Neutrophil (primary cell): Measurements from ENCODE around the gene ZBTB39.
"Not testable (repeated sequence)": the region's sequence is repeated elsewhere in the genome, so short reads cannot be mapped to it uniquely, and the experiment has no call there.

Source experiments
- H3K27ac ChIP-seq: fragments of 200-600 bp; sonication (generic); 2 replicates; pipeline ENCODE4 v1.5.1; 2016; ENCODE audit warnings: mild to moderate bottlenecking, moderate library complexity
- H3K27me3 ChIP-seq: fragments of 200-600 bp; sonication (generic); 2 replicates; pipeline ENCODE4 v1.6.0; 2016; ENCODE audit warnings: mild to moderate bottlenecking
- H3K36me3 ChIP-seq: fragments of 200-600 bp; sonication (generic); 2 replicates; pipeline ENCODE4 v1.5.1; 2017
- H3K4me1 ChIP-seq, 2 experiments: fragments of 200-600 bp in 1 of 2; sonication (generic) in 1 of 2; 1 replicate in 1 of 2; 2 replicates in 1 of 2; pipeline versions ENCODE4 v1.5.1 to v1.6.1; 2013 to 2016; ENCODE audit warnings: low read depth in 1 of 2, low read length in 1 of 2, mild to moderate bottlenecking in 1 of 2, moderate library complexity in 1 of 2; ENCODE audit not compliant: control insufficient read depth in 1 of 2, insufficient read depth in 1 of 2
- H3K4me3 ChIP-seq, 2 experiments: fragments of 200-600 bp in 1 of 2; sonication (generic) in 1 of 2; 1 replicate in 1 of 2; 2 replicates in 1 of 2; pipeline ENCODE4 v1.5.1; 2013 to 2016; ENCODE audit warnings: low read depth in 1 of 2, low read length in 1 of 2, mild to moderate bottlenecking in 1 of 2, moderate library complexity in 1 of 2
- H3K9me3 ChIP-seq: fragments of 200-600 bp; sonication (generic); 2 replicates; pipeline ENCODE4 v1.5.1; 2016
- CTCF ChIP-seq: fragments of 200-600 bp; sonication (generic); IDR thresholded peaks from 2 replicates; pipeline ENCODE4 v1.5.1; 2016; ENCODE audit warnings: antibody characterized with exemption

The ZBTB39 gene

GRCh38 chr12:57005980-57006808 lies at the start of gene ZBTB39:
Gene ZBTB39 (minus strand): TSS chr12:57006546. CDS start chr12:57004917, 1,629 bp downstream.
- no peak within 1 kb of the TSS for H3K27ac ChIP-seq

DNA sequence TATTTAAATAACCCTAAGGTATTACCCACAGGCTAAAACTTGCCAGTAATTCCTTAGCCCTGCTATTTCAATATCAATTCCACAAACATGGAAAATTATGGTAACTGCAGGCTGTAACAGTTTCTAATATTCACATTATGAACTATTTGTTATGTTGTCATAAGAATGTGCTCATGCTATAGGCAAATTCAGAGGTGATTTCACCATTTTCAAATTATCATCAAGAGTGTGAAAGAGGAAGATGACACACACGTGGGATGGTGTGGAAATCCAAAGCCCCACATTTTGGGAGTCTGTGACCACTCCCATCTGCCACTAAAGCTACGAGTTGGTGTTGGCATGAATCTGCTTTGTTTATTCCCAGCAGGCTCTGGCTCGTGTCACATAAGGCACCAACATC lies 49.5 kb upstream of the ZBTB39 start:
- H3K36me3 ChIP-seq, result peaks cover 38% of the 10 kb centered on the region
- H3K27ac ChIP-seq, result no peak overlapping the region
- H3K4me3 ChIP-seq, result no peak overlapping the region
- H3K4me1 ChIP-seq, result peaks cover 5 to 9% of the 10 kb centered on the region in 2 experiments
- no peaks in the 10 kb centered on the region for H3K9me3 ChIP-seq
- no peak for TF ChIP-seq CTCF
- no peaks in the 10 kb centered on the region for H3K27me3 ChIP-seq

More at GRCh38 chr12:57005980-57006808, at the start of gene ZBTB39:
- TF ChIP-seq CTCF, result no peak
- H3K9me3 ChIP-seq, result no peaks in the 10 kb centered on the region
- peak within 1 kb of the TSS; percentile 37 to 63 for H3K4me3 ChIP-seq
- H3K36me3 ChIP-seq, result peaks cover 22% of the 10 kb centered on the region
- peaks cover 10 to 15% of the 10 kb centered on the region in 2 experiments for H3K4me1 ChIP-seq
- H3K27me3 ChIP-seq, result peaks cover 15% of the 10 kb centered on the region

DNA sequence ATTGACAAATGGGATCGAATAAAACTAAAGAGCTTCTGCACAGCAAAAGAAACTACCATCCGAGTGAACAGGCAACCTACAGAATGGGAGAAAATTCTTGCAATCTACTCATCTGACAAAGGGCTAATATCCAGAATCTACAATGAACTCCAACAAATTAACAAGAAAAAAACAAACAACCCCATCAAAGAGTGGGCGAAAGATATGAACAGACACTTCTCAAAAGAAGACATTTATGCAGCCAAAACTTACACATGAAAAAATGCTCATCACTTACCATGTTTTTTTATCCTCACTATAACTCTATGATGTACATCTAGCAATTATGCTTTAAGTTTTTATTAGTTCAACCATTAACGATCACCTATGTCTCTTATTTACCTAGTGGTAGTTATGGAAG lies 47.6 kb upstream of the ZBTB39 start:
- not testable (repeated sequence) for H3K9me3 ChIP-seq, H3K27me3 ChIP-seq, H3K4me3 ChIP-seq, H3K27ac ChIP-seq
- H3K36me3 ChIP-seq, result peaks cover 20% of the 10 kb centered on the region
- peaks cover 17 to 21% of the 10 kb centered on the region in 2 experiments for H3K4me1 ChIP-seq

DNA sequence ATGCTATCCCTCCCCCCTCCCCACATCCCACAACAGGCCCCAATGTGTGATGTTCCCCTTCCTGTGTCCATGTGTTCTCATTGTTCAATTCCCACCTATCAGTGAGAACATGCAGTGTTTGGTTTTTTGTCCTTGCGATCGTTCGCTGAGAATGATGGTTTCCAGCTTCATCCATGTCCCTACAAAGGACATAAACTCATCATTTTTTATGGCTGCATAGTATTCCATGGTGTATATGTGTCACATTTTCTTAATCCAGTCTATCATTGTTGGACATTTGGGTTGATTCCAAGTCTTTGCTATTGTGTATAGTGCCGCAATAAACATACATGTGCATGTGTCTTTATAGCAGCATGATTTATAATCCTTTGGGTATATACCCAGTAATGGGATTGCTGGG lies 46.8 kb upstream of the ZBTB39 start:
- H3K27me3 ChIP-seq, H3K4me3 ChIP-seq, H3K9me3 ChIP-seq, H3K27ac ChIP-seq: not testable (repeated sequence)
- peaks cover 25 to 29% of the 10 kb centered on the region in 2 experiments for H3K4me1 ChIP-seq
- H3K36me3 ChIP-seq, result peaks cover 15% of the 10 kb centered on the region

GRCh38 chr12:57051011-57051410 lies 44.7 kb upstream of the ZBTB39 start:
- Histone ChIP-seq H3K9me3 (no peaks in the 10 kb centered on the region), H3K36me3 (no peaks in the 10 kb centered on the region), H3K27ac (no peak overlapping the region), H3K4me1 (peaks cover 46 to 49% of the 10 kb centered on the region in 2 experiments), H3K4me3 (no peak overlapping the region), H3K27me3 (no peaks in the 10 kb centered on the region)
- no peak for TF ChIP-seq CTCF

GRCh38 chr12:57049890-57050289 lies 43.5 kb upstream of the ZBTB39 start, which contains the start of gene MYO1A:
Gene MYO1A (minus strand): TSS chr12:57050129. CDS start chr12:57048323, 1,806 bp downstream.
- Histone ChIP-seq H3K27me3 (no peaks in the 10 kb centered on the region), H3K4me3 (no peak within 1 kb of the TSS), H3K4me1 (peaks cover 40 to 41% of the 10 kb centered on the region in 2 experiments), H3K36me3 (no peaks in the 10 kb centered on the region), H3K27ac (peak within 1 kb of the TSS; percentile 59), H3K9me3 (no peaks in the 10 kb centered on the region)
- no peak for TF ChIP-seq CTCF
